Dendritic cell treated with granulocyte-macrophage colony-stimulating factor and Interleukin-4, amounts not matched to agents 40 ng/mL and 50 ng/mL, for 4 days (primary cell): ENCODE results near the gene RIMBP2.
"Not testable (repeated sequence)": the region's sequence is repeated elsewhere in the genome, so short reads cannot be mapped to it uniquely, and the experiment has no call there.

Source experiments
- H3K27ac Mint-ChIP-seq: one replicate; pipeline ENCODE4 v1.8.0; 2022; ENCODE audit warnings: mild to moderate bottlenecking, mixed read lengths
- H3K27me3 Mint-ChIP-seq: one replicate; pipeline ENCODE4 v1.8.0; 2022; ENCODE audit warnings: mild to moderate bottlenecking, mixed read lengths
- H3K36me3 Mint-ChIP-seq: one replicate; pipeline ENCODE4 v1.8.0; 2022; ENCODE audit warnings: low read depth, mixed read lengths
- H3K4me1 Mint-ChIP-seq: one replicate; pipeline ENCODE4 v1.8.0; 2022; ENCODE audit warnings: low read depth, mixed read lengths
- H3K4me3 Mint-ChIP-seq: one replicate; pipeline ENCODE4 v1.8.0; 2022; ENCODE audit warnings: mild to moderate bottlenecking, moderate library complexity, mixed read lengths
- H3K9me3 Mint-ChIP-seq: one replicate; pipeline ENCODE4 v1.8.0; 2022; ENCODE audit warnings: mixed read lengths
- intact Hi-C: fragments of 100-400 bp; cut with micrococcal nuclease; formaldehyde crosslinking; loops from one replicate; pipeline ENCODE4 v1.15.0; 2022

RIMBP2 gene

DNA sequence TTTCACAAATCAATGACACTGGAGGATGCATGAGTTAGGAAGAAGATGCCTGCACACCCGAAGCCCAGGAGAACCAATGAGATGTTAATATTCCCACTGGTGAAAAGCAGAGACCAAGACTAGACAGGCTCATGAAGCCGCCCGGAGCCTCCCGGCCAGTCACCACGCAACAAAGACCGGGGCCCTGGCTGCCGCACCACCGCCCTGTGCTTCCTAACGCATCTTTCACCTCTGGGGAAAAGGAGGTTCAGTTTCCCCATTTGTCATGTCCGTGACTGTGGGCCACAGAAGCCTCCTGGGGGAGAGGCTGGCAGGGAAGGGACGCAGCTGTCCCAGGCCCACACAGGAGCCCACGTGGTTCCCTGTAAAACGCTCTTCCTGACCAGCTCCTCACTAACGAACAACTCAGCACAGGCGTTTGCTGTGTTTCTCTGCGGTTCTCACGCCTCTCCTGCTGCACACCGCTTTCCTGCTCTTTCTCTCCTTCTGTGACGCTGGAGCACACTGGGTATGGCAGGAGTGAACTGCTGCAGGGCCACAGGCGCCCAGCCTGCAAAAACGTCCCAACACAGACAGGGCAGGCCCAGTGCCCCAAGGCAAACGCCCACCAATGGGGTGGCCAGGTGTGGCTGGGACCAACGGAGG lies 10.8 kb downstream of the RIMBP2 start:
- no peaks in the 10 kb centered on the region for H3K9me3 Mint-ChIP-seq
- no peak overlapping the region for H3K4me3 Mint-ChIP-seq
- no peak overlapping the region for H3K27ac Mint-ChIP-seq
- no peaks in the 10 kb centered on the region for H3K4me1 Mint-ChIP-seq
- no peaks in the 10 kb centered on the region for H3K36me3 Mint-ChIP-seq
- intact Hi-C loops, result no loop called here
- no peaks in the 10 kb centered on the region for H3K27me3 Mint-ChIP-seq

DNA sequence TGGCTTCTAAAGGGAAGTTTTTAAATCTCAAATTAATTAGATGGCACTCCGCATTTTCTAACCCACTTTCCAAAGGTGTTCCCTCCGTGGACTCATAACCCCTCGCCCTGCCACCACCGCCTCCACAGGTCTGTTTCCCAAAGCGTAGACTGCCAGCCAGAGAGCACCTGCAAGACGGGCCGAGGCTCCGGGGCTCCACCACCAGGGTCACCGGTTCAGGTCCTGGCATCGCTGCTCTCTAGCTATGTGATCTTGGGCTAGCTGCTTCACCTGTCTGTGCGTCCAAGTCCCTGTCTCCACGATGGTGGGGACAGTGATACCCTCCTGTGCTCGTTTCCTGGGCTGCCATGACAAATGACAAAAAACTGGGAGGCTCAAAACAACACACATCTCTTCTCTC lies 11.5 kb downstream of the RIMBP2 start:
- H3K4me3 Mint-ChIP-seq, result no peak overlapping the region
- H3K27ac Mint-ChIP-seq, result no peak overlapping the region
- no peaks in the 10 kb centered on the region for H3K27me3 Mint-ChIP-seq
- intact Hi-C loops, result no loop called here
- H3K36me3 Mint-ChIP-seq, result no peaks in the 10 kb centered on the region
- H3K9me3 Mint-ChIP-seq, result no peaks in the 10 kb centered on the region
- H3K4me1 Mint-ChIP-seq, result no peaks in the 10 kb centered on the region

DNA sequence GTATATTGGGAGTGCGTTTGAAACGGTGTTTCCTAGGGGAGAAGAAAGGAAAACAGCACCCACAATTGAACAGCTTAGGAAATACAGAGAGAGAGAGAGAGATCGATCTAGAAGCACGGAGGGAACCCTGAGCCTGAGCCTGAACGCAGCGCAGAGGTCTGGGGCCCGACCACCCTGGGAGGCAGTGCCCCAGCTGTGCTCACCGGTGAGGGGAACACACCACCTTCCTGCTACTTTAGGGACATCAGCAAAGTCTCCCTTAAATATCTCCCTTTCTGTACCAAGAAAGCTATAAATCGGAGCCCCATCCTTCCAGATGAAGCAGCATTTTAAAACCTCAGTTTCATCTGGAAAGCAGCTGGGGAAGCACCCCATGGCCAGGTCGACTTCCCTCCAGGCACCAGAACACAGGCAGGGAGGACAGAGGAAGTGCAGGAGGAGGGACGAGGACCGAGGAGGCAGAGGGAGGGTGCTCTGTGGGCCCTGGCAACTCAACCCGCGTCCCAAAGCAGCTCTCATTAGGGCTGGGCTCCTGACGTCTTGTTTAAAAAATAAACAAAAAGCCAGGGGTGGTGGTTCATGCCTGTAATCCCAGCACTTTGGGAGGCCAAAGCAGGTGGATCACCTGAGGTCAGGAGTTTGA lies 12.2 kb downstream of the RIMBP2 start:
- intact Hi-C loops, result no loop called here
- H3K9me3 Mint-ChIP-seq, result no peaks in the 10 kb centered on the region
- H3K4me3 Mint-ChIP-seq, result no peak overlapping the region
- H3K27me3 Mint-ChIP-seq, result no peaks in the 10 kb centered on the region
- H3K36me3 Mint-ChIP-seq, result no peaks in the 10 kb centered on the region
- no peaks in the 10 kb centered on the region for H3K4me1 Mint-ChIP-seq
- H3K27ac Mint-ChIP-seq, result no peak overlapping the region

DNA sequence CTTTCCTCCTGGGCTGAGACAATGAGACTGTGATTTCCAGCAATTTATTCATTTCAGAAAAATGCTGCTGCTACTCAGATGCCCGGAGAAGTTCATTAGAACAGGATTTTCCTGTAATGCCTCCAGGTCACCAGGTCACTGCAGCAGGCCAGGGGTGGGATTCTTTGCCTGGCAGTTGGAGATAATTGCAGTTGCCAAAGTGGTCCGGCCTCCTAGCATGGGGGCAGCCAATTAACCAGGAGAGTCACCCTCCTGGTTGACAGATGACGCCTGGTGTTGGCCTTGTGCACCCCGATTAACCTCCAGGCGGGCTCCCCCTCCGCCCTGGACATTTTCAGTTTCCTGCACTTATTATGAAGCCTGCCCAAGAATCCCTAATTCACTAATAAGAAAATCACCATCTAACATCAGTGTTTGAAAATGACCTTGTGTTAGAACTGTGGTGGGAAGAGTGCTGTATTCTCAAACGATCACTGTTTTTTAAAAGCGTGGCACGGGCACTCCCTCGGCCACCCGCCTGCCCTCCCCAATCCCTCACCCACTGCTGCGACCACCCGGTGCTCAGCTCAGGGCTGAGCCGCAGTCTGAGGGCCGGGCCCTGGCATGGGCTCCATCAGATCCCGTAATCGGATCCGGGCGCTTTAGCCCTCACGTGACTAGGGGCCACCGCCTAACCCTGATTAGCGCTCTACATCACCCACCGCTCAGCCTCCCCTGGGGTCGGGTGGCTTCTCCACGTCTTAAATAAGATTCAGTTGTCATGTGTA lies 12.9 kb downstream of the RIMBP2 start:
- no peaks in the 10 kb centered on the region for H3K36me3 Mint-ChIP-seq
- H3K9me3 Mint-ChIP-seq, result no peaks in the 10 kb centered on the region
- no peak overlapping the region for H3K27ac Mint-ChIP-seq
- no peak overlapping the region for H3K4me3 Mint-ChIP-seq
- no peaks in the 10 kb centered on the region for H3K4me1 Mint-ChIP-seq
- H3K27me3 Mint-ChIP-seq, result no peaks in the 10 kb centered on the region
- intact Hi-C loops, result no loop called here

DNA sequence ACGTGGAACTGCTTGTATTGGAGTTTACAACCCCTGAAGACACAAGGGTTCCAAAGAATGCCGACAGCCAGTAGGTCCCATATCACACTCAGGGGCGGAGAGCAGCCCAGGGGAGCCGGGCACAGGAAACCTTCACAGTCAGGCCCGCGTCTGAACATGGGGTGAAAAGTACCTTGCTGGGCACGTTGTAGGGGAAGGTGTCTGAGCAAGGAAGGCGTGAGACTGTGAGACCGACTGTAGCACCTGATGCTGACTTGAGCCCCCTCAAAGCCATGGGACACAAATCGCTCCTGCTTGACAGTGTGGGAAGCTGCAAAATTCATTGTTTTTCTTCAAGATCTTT lies 14.7 kb downstream of the RIMBP2 start:
- Mint-ChIP-seq H3K4me3 (no peak overlapping the region), H3K9me3 (no peaks in the 10 kb centered on the region), H3K27me3 (peaks cover 3% of the 10 kb centered on the region), H3K4me1 (no peaks in the 10 kb centered on the region), H3K27ac (no peak overlapping the region), H3K36me3 (no peaks in the 10 kb centered on the region)
- intact Hi-C loops, result no loop called here

DNA sequence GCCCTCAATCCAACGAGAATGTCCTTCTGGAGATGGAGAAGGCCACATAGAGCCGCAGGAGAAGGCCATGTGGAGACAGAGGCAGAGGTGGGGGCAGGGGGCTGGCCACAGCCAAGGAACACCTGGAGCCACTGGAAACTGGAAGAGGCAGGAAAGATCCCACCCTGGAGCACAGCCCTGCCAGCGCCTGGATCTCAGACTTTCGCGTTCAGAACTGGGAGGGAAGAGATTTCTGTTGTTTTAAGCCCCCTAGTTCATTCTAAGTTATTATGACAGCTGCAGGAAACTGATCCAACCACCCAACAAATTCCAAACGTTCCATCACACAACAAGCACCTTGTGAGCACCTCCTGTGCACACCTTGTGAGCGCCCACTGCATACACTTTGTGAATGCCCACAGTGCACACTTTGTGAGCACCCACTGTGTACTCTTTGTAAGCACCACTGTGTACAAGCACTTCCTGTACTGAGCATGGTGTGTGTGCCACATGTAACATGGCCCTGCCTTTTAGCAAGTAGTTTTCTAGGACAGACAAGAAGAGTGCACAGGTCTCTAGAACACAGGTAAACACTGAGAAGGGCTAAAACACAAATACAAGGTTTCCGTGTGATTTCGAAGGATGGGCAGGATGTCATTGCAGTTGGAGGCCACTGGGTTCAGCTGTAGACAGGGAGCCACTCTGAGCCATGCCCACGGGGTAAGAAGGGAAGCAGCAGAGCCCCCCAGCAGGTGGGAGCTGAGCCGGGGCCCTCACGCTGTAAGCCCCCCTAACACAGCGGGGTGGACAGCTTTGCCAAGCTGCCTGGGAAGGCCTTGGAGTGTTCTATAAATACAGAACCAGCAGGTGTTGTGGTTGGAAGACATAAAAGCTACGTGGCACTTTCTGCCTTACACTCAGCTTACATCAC lies 15.4 kb downstream of the RIMBP2 start:
- Mint-ChIP-seq H3K36me3 (no peaks in the 10 kb centered on the region), H3K4me3 (no peak overlapping the region), H3K4me1 (no peaks in the 10 kb centered on the region), H3K9me3 (no peaks in the 10 kb centered on the region), H3K27ac (no peak overlapping the region), H3K27me3 (peaks cover 3% of the 10 kb centered on the region)
- intact Hi-C loops, result no loop called here

DNA sequence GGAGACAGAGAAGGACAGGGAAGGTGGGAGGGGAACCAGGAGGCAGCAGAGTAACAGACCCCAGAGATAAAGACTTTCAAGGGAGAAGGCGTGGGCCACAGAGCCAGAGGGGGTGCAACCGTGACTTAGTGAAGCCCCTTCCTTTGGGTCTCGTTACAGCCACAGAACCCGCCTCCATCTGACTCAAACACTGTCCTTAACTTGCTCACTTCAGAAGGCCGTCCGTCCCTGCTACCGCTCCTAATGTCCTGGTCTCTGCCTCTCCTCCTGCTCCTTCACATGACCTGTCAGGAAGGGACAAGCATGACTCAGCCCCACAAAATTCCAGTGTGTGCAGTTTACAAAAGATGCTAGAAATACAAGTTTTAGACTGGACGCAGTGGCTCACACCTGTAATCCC lies 18.0 kb downstream of the RIMBP2 start:
- Mint-ChIP-seq H3K27me3 (peaks cover 3% of the 10 kb centered on the region), H3K36me3 (no peaks in the 10 kb centered on the region), H3K4me3 (no peak overlapping the region), H3K4me1 (no peaks in the 10 kb centered on the region), H3K27ac (no peak overlapping the region), H3K9me3 (no peaks in the 10 kb centered on the region)
- intact Hi-C loops, result no loop called here

DNA sequence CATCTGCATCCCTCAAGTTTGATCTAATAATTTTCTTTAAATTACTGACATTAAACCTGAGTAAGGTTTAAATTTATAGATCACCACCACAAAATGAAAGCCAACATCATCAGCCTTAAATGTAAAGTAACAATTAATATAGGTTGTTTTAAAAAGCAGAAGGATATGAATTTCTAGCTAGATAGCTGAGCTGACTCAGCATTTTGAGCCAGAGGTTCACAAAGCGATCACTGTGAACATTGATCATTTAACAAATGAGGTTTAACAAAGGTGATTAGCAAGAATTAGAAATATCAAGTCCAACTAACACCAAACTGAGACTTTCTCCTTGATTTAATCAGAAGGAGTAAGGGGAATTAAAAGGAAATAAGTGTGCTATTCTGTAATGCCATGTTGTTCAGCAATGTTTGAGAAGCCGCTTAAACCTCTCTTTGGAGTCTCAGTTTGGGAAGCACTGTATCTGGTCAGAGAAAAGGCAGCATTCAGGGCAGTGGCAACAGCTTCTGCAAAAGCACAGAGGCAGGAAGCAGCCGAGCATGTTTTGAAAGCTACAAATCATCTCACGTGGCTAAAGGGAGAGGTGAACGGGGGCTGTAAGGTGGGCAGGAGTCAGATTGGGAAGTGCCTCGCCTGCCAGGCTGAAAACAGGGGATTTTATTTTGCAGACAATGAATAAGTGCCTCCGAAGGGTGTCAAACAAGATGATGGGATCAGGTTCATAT lies 19.6 kb downstream of the RIMBP2 start:
- H3K9me3 Mint-ChIP-seq, result no peaks in the 10 kb centered on the region
- no peak overlapping the region for H3K27ac Mint-ChIP-seq
- H3K27me3 Mint-ChIP-seq, result peaks cover 3% of the 10 kb centered on the region
- no peaks in the 10 kb centered on the region for H3K36me3 Mint-ChIP-seq
- H3K4me1 Mint-ChIP-seq, result no peaks in the 10 kb centered on the region
- H3K4me3 Mint-ChIP-seq, result no peak overlapping the region
- intact Hi-C loops, result no loop called here

DNA sequence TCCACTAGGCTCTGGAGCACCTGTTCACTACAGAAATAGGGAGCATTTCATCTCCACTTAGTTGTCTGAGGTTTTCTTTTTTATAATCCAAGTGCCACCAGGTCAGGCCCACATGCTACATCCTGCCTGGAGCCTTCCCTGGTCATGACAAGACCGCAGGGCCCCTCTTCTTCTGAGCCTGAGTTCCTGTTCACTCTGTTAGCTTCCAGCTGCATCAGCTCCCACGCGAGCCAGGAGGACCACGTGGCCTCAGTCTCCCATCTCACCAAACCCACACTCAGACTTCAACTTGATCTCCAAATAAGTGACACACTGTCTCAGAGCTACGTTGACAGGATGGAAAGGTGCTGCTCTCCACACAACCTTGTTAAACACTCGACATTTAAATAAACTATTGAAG lies 21.0 kb downstream of the RIMBP2 start:
- H3K27ac Mint-ChIP-seq, result no peak overlapping the region
- no peak overlapping the region for H3K4me3 Mint-ChIP-seq
- no peaks in the 10 kb centered on the region for H3K36me3 Mint-ChIP-seq
- no peaks in the 10 kb centered on the region for H3K9me3 Mint-ChIP-seq
- no peaks in the 10 kb centered on the region for H3K4me1 Mint-ChIP-seq
- intact Hi-C loops, result no loop called here
- H3K27me3 Mint-ChIP-seq, result peaks cover 3% of the 10 kb centered on the region

DNA sequence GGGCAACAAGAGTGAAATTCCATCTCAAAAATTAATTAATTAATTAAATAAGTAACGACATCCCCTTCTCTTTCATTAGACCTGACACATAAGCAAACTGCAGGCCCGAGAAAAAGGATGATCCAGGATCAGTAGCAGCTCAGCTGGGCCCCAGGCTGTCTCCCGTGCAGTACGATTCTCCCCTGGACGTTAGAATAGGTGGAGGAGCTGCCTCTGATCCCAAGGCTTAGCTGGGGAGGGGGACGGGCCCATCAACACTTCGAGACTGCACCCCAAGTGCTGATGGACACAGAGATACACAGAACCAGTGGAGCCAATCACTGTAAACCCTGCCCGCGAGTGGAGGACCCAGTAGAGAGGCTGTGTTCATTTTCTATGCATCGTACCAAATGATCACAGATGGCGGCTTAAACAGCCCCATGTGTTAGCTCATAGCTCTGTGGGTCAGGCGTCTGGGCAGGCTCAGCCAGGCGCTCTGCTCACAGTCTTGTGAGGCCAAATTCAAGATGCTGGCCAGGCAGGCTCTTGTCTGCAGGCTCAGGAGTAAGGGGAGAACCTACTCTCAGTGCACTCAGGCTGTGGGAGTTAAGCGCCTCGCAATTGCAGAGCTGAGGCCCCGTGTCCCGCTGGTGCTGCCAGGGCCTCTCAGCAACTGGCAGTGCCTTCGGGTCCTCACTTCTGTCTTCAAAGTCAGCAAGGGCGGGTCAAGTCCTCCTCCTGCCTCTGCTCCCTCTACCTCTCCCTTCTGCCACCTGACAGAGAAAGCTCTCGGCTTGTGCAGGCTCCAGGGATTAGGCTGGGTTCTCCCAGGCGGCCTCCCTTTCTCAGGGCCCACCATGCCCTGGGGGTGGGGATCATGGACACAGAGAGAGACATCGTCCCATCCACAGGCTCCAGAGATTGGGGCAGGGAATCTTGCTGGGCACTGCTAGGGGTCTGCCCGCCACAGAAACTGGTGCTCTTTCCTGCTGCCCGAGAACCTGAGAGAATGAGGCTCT lies 26.4 kb downstream of the RIMBP2 start:
- no peaks in the 10 kb centered on the region for H3K36me3 Mint-ChIP-seq

DNA sequence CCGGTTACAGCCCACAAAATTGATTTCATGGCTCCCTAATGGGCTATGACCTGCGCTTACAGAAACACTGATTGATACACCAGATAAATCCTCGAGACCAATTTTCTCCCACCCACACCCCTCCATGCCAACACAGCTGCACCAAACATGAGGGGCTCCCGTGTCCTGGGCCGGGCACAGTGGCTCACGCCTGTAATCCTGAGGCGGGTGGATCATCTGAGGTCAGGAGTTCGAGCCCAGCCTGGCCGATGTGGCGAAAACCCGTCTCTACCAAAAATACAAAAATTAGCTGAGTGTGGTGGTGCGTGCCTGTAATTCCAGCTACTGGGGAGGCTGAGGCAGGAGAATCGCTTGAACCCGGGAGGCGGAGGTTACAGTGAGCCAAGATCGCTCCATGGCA lies 27.1 kb downstream of the RIMBP2 start:
- peaks cover 11% of the 10 kb centered on the region for H3K27me3 Mint-ChIP-seq
- H3K27ac Mint-ChIP-seq, H3K4me3 Mint-ChIP-seq, intact Hi-C loops, H3K9me3 Mint-ChIP-seq, H3K4me1 Mint-ChIP-seq, H3K36me3 Mint-ChIP-seq: not testable (repeated sequence)

More for the DNA sequence above, 26.4 kb downstream of the RIMBP2 start:
- Mint-ChIP-seq H3K9me3 (no peaks in the 10 kb centered on the region), H3K4me1 (no peaks in the 10 kb centered on the region), H3K27me3 (peaks cover 11% of the 10 kb centered on the region), H3K4me3 (no peak overlapping the region), H3K27ac (no peak overlapping the region)
- intact Hi-C loops, result no loop called here

DNA sequence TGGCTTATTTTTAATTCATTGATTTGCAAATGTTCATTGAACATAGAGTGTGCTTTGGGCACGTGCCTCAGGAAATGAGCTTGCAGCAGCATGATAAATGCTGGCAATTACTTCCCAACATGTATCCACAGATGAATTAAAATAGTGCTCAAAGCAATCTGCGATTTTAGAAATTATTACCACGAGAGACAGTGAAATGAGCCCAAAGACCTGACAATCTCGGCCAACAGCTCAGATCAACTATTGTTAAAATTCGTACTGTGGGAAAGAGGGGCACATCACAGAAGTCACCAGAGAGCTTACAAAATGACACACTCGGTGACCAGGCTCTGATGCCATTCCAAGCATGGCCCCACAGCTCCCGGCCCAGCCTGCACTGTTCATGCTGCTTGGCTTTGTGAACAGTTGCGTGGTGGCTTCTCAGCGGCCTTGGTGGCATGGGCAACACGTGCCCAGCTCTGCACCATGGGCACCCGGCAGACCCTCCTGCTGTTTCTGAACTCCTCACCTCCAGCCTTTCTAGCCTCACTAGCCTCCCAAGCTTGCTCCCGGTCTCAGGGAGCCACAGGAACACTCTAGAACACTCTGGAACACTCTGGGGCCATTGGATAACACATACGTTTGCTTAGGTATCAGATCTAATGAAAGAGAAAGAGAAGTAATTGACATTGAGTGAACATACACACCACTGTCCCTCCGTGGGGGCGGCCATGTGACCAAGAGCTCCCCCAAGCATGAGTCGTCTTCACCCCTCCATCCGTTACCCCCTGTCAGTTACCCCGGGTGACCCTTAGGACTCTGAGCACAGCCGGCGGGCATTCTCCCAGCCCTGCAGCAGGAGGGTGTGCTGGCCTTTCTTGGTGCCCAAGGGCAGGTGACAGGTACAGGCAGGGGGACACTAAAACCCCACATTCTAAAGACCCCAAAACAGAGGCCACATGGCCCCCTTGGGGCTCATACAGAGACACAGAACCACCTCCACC lies 28.0 kb downstream of the RIMBP2 start:
- H3K4me1 Mint-ChIP-seq, result no peaks in the 10 kb centered on the region
- no peaks in the 10 kb centered on the region for H3K36me3 Mint-ChIP-seq
- no peak overlapping the region for H3K27ac Mint-ChIP-seq
- H3K9me3 Mint-ChIP-seq, result no peaks in the 10 kb centered on the region
- H3K27me3 Mint-ChIP-seq, result peaks cover 11% of the 10 kb centered on the region
- no peak overlapping the region for H3K4me3 Mint-ChIP-seq
- intact Hi-C loops, result no loop called here
